DLD1 (cell line): Measurements from ENCODE around the gene ADISSP.

Experiments
- in situ Hi-C: cut with HindIII; loops from 2 replicates; pipeline ENCODE4 v1.10.0; 2017; ENCODE audit warnings: low sequenced_read_pairs

Gene ADISSP

DNA sequence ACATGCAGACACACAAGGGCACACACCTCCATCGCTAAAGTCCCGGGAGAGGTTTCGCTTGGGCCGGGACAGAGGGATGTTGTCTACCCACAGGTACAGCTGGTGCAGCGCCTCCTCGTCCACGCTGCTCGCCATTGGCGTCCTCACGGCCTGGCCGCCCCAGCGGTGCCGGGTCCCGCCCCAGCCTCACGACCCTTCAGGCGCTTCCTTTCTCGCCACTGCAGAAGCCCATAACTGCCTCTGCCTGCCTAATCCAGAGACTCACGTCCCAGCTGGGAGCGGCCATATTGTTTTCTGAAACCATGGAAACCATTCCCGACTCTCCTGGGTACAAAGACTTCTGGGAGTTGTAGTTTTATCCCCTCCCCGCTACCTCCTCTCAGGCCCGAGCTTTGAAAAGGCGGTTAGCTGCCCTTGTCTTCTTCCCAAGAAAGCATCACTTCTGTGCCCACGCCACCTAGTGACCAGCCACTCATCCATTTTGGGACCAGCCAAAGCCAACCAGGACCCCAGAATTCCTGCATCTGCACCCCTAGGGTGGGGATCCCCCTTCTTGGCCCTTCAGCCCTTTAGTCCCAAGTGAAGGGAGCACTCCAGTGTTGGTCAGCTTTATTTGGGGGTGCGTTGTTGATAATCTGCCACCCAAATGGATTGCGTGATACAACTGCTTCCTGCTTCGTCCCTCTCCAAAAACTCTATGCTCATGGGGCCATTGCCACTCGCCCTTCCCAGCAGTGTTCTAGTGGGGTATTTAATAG lies 13.8 kb upstream of the ADISSP start, which contains the start of gene SPEF1:
Gene SPEF1 (minus strand): TSS at position 296 of the 758 bp plus-strand sequence. CDS start 161 bp downstream, at position 135.
- in situ Hi-C loops = no loop called here

DNA sequence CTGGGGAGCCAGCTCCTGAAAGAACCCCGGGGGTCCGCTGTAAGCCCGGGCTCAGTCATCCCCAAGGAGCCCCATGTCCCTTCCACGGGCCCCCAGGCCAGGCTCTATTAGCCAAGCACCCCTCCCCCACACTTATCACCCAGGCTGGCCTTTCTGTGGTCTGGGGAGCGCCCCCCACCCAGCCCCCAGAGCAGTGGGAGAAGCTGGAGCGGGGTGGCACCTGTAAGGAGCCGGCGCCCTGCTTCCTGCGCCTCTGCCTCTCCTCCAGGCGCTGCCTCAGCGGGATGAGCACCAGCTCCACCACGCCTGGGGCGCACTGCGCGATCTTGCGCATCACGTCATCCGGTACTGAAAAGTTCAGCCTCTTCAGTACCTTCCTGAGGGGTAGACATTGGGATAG lies 11.4 kb upstream of the ADISSP start:
- in situ Hi-C loops = no loop called here

DNA sequence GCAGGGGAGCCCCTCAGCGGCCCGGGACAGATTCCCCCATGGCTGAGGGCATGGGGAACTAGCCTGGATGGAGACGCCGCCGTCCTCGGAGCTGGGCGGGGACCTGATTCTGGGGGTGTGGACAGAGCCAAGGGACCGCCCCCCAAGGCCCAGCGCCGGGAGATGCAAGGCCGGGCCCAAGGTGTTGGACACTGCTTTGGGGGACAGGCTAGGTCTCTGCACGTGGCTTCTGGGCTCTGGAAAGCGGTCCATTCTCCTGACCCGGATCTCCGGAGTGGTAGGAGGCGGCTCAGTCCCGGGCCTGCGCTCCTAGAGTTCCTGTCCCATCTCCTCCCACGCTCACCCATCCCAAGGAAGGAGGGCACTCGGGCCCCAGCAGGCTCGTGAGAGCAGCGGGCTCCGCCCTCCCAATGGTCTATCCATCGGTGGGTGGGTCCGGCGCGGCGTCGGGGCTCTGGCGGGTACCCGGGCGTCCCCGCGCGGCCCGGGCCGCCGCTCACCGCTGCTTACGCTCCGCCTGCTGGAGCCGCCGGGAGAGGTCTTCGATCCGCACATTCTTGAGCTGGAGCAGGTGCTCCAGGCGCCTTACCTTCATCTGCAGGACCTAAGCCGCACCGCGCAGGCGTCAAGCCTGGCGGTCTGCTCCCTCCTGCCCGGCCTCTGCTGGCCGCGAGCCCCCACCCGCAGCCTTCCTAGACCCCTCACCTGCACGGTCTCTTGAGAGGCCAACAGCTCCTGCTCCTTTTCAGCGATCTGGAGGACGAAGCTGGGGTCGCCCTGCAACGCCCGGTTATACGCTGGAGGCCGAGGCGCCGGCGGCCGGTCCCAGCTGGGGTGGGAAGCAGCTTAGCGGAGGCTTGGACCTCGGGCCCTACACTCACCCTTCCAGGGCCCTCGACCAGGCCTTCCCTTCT lies 10.4 kb upstream of the ADISSP start:
- in situ Hi-C loops = no loop called here

DNA sequence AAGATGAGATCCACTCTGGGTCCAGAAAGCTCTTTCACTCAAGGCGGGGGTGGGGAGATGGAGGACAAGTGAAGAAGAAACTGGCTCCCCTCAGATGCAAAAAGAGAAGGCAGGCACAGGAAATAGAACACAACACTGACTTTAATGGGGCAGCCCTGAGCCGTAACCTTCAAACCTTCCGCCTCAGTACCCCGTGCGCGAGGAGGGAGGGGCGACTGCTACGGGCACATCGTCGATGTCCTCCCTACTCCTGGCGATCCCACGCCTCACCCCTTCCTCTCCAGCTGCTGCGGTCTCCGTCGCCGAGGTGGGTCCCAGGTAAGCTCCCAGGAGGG lies 9.8 kb upstream of the ADISSP start:
- in situ Hi-C loops = no loop called here

DNA sequence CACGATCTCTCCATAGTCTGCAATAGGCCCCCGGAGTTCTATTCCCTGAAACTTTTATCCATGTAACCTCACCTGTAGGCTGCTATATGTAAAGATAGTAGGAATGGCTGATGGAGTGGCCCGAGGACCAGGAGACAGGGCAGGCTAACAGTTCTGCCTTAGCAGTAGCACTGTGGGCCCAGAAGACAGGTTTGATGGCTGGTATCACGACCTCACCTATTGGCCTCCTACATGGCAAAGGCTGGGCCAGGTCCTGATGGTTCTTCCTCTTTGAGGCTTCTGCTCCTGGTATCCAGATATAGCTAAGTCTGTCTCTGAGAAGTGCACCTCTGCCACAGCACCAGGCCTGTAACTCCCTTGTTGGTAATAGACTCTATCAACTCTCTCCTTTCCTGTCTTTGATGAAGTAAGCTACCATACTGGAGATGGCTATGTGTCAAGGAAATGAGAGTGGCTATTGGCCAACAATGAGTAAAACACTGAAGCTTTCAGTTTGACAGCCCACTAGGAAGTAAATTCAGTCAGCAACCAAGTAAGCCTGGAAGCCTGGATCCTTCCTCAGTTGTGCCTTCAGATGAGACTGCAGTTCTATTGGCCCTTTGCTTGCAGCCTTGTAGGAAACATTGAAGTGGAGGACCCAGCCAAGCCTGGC lies 8.0 kb upstream of the ADISSP start:
- in situ Hi-C loops = no loop called here

DNA sequence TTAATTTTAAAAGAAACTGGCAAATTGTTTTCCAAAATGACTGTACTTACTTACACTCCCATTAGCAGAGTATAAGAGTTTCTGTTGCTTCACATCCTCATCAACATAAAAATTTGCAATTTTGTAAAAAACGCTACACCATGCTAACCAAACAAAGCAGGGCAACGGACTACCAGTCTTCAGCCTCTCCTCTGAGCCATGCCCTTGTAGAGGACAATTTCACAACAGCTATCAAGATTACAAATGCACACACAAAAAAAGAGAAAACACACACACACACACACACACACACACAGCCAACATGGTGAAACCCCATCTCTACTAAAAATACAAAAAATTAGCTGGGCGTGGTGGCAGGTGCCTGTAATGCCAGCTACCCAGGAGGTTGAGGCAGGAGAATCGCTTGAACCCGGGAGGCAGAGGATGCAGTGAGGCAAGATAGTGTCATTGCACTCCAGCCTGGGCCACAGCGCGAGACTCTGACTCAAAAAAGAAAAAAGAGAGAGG lies 4.1 kb upstream of the ADISSP start:
- in situ Hi-C loops = no loop called here

DNA sequence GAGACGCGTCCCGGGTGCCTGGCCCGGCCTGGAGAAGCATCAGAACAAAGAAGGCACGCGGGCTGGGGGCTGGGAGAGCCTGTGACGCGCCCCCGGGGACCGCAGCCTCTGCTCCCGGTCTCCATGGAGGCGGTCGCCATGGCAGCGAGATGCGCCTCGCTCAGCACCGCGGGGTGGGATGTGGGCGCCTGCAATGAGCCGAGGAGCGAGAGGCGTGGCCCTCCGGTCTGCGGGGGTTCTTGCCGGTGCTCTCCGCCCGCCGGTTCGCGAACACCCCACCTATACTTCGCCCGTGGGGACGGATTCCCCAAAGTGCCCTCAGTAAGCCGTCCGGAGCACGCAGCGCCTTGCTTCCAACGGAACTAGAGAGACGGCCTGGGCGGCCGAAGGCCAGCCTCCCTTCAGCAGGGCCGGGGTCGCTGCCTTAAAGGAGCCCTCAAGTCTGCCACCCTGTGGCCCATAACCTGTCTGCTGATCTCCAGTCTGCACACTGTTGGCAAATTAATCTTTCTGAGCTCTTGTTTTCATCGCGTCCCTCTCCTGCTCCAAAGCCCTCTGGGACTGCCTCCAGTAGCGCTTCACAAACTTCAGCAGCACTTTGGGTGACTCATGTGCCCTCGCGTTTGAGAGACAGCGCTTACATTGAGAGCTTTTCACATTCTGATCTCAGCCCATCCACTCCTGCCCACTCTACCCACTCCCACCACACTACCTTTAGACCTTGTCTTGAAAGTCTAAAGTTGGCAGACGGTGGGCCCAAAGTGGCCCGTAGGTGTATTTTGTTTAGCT lies 983 bp upstream of the ADISSP start:
- in situ Hi-C loops = no loop called here

DNA sequence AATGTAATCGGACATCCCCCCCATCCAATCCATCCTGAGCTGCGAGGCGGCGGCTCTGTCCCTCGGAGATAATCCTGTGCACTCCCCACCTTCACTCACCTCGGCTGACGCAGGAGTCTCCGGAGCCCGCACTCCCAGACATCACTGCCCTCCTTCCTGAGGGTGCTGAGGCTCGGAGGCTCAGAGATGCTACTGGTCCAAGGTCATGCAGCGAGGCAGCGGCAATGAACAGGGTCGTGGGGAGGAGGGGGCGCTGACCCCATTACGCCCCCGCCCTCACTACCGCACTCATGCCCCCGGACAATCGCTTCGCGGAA lies 485 bp downstream of the ADISSP start:
- in situ Hi-C loops = no loop called here

DNA sequence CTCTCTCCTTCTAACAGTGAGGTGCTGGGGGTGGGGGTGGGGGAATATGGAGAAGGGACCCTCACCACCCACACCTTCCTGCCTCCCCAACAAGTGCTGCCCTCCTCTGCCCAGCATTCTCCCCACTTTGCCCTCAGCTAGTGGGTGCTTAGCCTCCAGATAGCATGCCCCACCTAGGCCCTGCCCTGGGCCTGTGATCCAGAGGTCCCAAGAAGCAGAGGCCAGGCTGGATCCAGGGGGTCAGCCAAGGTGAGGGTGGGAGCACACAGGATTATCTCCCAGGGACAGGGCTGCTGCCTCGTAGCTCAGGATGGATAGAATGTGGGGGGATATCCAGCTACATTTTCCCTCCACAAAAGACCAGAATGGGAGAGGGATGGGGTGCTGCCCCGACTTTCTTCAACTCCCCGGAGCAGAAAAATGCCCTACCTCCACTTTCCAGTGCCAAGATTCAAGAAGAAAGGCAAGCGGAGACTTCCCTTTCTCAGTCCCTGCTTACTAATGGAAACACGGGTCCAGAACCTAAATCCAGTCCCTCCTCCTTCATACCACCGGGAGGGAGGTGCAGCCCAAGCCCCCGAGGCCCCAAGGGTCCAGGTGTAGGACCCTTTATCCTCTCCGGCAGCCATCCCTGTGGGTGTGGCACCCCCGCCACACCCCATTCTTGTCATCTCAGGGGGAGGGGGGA lies 987 bp downstream of the ADISSP start:
- in situ Hi-C loops = no loop called here

DNA sequence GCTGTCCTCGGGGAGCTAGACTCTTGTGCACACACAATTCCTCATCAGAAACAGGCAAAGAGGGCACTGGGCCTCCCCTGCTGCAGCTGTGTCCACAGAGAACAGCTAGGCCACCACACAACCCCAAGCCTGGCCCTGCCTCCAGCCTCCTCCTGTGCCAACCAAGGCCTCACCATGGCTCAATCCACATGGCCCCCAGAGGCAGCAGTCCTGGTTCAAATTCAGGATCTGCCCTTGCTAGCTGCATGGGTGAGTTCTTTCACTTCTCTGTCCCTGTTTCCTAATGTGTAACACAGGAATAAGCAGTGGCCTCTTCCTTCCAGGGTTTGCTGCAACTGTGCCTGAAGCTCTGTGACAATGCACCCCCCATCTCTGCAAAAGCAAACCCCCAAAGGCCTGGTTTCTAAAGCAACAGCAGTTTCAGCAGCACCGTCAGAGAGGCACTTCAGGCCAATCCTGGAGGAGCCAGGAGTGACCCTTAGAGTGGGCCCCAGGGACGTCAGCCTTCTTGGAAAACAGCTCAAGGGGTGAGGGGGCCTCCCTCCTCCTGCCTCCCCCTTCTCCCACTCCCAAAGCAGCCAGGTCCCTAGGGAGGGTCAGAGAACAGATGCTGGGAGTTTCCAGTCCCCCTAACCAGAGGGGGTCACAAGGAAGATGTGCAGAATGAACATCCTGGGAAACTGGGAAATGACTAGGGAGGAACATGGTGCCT lies 2.2 kb downstream of the ADISSP start:
- in situ Hi-C loops = no loop called here

DNA sequence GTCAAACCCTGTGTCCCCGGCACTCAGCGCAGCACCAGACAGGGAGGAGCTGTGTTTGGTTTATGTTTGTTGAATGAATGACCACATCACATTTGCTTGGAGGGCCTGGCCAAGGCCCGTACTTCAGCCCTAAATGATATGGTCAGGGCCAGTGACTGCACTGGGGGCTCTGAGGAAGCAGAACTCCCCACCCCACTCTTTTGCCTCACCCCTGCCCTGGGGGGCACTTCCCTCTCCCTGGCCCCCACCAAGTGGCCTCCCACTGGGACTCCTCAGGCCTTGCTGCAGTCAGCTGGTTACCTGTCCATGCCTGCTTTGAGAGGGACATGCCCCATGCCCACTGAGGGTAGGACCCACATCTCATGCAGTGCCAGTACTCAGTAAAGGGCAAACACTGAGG lies 2.9 kb downstream of the ADISSP start:
- in situ Hi-C loops = no loop called here

DNA sequence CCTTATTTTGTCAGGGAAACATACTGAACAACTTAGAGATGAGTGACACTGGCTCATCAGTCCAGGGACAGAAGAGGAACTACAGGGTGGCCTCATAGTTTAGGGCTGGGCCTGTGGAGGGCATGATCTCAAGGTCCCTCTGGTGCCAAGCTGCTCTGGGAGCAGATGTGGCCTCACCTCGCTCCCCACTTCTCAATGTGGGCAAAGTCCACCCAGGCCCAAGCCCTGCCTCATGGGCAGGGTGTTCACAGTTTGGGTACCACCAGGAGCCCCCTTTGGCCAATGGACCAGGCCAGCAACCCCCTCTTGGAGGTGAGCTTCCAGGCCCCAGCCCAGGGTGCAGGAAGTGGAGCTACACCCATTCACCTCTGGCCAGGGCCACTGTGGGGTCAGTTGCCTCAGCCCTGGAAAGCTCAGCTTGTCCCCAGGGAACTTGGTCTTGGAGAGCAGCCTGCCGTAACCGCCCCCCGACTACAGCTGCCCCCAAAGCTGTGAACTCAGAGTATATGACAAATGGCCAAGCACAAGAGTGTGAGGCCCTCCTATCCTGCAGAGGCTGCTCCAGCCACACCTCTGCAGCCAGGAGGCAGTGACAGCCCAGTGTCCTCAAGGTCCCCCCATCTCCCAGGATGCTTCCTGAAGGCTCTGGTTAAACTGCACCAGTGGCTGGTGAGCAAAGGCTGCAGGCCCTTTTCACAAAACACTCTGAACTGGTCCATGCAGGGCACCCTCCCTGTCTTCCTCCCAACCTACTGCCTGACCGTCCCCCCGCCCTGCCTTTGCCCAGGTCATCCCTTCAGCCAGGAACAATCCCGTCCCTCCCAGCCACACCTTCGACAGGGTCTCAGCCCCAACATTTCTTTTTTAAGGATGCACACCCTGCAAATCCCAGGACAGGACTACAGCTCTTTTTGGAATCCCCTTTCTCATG lies 3.6 kb downstream of the ADISSP start:
- in situ Hi-C loops = no loop called here

DNA sequence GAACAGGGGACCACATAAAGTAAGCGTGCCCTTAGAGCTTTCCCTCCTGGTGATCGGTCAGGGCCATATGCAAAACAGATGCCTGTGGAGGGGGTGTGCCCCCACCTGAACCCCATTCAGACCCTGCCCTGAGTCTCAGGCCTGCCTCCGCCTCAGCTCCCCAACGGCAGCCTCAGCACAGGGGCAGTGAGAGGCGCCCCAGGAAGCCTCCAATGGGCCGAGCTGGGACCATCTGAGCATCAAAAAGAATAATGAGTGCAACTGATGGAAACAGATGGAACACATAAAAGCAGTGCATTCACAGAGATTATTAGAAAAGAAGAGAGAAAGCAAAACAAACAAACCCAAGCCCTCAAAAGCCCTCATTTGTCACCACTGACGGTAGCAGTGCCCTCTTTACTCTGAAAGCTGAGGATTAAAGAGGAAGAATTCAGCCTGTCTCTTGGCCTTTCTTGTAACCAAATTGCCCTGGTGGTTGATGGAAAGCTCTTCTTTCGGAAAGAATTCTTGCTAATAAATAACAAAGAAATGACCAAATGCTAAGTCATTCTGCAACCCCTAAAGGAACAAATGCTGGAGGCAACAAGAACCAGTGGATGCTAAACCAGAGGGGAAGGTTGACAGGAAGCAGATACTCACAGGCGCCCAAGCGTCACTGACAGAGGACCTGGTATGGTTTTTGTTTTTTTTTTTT lies 6.8 kb downstream of the ADISSP start:
- in situ Hi-C loops = no loop called here

DNA sequence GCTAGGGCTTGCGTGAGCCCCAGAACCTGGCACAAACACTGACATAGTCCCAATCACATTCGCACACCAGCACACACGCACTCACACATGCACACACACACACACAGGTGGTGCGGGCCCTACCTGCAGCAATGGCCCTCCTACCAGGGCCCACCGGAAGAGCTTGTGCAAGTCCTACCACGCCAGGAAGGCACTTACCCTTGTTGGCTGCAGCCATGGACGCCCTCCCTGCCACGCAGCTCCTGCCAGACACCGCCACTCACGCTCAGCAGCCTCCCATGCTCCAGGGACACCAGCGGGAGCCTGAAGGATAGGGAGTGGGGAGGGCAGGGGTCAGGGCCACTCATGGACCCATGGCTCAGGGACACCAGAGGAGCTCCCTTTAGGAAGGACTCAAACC lies 7.7 kb downstream of the ADISSP start:
- in situ Hi-C loops = no loop called here

DNA sequence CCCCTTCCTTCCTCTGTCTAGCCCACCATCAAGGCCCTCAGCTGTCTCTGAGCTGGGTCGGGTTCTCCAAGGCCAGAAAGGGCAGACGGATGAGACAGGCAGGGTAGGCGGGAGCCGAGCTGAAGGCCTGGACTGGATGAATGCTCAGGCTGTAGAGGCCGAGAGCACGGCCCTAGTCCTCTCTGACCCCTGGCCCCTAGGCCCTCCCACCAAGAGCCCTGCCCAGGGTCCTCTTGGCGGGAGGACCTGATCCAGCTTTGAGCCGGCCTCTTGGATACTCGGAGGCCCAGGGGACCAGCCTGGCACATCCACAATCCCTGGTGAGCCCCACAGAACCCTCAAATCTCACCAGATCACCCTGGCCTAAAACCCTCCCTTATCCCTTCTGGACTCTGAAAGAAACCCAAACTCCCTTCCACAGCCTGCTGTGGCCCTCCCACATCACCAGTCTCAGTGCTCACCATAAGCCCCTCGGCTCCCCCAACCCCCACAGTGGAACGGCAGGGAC lies 8.2 kb downstream of the ADISSP start:
- in situ Hi-C loops = no loop called here

DNA sequence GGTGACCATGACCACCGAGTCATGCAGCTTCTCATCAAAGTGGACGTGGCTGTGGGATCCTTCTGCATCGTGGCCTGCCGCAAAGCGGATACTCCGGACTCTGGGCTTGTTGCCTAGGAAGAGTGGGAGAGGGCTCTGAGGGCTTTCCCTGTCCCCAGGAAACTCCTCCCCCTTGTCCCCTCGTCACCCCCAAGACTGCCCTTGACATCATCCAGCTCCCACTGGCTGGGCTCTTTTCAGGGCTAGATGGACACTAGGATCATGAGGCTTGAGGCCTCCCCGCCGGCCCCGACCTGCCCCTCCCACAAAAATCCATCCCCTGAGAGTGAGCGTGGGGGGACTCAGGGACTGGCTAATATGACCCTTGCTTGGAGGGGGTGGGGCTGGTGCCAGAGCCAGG lies 9.0 kb downstream of the ADISSP start:
- in situ Hi-C loops = no loop called here

DNA sequence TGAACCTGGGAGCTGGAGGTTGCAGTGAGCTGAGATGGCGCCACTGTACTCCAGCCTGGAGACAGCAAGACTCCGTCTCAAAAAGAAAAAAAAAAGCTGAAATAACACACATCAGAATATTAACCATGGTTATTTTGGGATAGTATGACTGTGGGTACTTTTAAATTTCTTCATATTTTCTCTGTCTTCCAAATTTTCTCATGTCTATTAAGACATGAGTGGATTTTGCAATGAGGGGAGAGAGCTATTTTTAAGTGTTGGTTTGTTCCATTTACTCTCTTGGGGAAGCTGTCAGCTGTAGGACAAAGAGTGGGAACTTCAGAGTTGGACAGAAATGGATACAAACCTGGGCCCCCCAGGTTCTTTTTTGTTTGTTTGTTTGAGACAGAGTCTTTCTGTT lies 10.3 kb downstream of the ADISSP start:
- in situ Hi-C loops = no loop called here
